Measurements from ENCODE around the gene C1orf50. TPM values are rescaled to one million over a fixed set of nuclear protein-coding genes. Genes with fewer than 3 reads are reported as not detected.

Gene C1orf50
- total and polyA plus RNA-seq, 2 of the 4 experiments (the other 2 are of a cell fraction), result 2.0 to 6.0 TPM

DNA sequence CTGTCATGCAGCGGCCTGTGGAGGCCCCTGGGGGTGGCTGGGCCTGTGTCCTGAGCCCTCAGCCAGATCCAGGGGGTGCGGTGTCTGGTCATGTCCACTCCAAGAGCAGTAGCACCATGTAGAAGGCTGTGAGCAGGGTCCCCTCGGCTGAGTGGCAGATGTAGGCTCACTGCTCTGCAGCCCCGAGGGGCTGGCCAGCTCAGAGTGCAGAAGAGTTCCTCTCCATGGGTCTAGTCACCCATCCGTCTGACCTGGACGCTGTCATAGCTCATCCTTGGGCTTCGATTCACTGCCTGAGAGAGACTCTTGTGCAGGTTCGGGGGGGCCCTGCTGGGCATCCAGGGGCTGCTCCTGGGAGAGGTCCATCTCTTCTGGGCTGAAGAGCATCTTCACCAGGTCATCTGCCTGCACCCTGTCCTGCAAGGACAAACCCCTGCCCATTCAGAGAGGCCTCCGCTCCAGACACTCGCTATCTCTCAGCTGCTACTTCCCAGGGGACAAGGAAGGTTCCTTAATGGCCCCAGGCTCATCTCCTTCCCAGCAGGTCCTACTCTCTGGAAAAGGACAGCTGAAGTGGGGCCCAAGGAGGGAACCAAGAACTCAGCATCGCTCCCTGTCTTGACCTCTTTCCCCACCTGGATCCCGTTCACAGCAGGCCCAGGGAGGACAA is 20.5 kb upstream of the C1orf50 start:
- no peak overlapping the region for H3K23ac ChIP-seq (ENCODE audit: low read depth, low read length)
- no peak overlapping the region for H3K27ac ChIP-seq (ENCODE audit: insufficient read depth, low read length)
- no peak overlapping the region for H3K9ac ChIP-seq (ENCODE audit: low read depth, low read length)
- dilution Hi-C loops (cut with HindIII; ENCODE audit: low sequenced_read_pairs, unreplicated experiment), result no loop called here
- no peak for ATAC-seq (ENCODE audit: low read depth)
- H2BK5ac ChIP-seq (ENCODE audit: low read depth, low read length, poor library complexity, severe bottlenecking), result no peak overlapping the region
- no peak overlapping the region for H3K4me2 ChIP-seq (ENCODE audit: low read depth, low read length)
- no peak overlapping the region for H3K4ac ChIP-seq (ENCODE audit: low read depth, low read length)
- intact Hi-C loops (cut with micrococcal nuclease), result loop anchor here (1.0 kb wide), 1 partner anchor 168 kb away; no protein-coding TSS in a partner anchor
- H3K4me3 ChIP-seq (ENCODE audit: insufficient read depth, low read depth, low read length), result no peak overlapping the region
- no peak overlapping the region for H4K91ac ChIP-seq (ENCODE audit: insufficient read depth, low read depth, low read length)
- WGBS, 2 experiments (ENCODE audit: extremely low coverage in 2 of 2, insufficient read length in 1 of 2), result 97% methylated on average over 6 of the region's 12 CpGs; no CpG with 5 or more reads in 1 of the 2 experiments
- no peak overlapping the region for H2AK5ac ChIP-seq (ENCODE audit: low read depth, low read length)
- no peak overlapping the region for H2BK20ac ChIP-seq (ENCODE audit: low read depth, low read length)
- TF ChIP-seq CHD1 (IDR thresholded peaks at IDR 0.05; ENCODE audit: low read depth, low read length), result no peak
- in situ Hi-C loops (cut with MboI; ENCODE audit: low sequenced_read_pairs), result no loop called here
- peaks cover 5% of the 10 kb centered on the region; the same call in 1 of the 2 replicates for H3K9me1 ChIP-seq (ENCODE audit: insufficient read depth, low read length)
- H2AFZ ChIP-seq (replicated peaks; ENCODE audit: low read length, poor library complexity), result no peak overlapping the region
- no peak overlapping the region for H2BK15ac ChIP-seq (ENCODE audit: low read depth, low read length)
- no peak overlapping the region for H4K5ac ChIP-seq (ENCODE audit: low read depth, low read length)
- H3K79me1 ChIP-seq (ENCODE audit: low read depth in 1 of 2, low read length in 2 of 2), result peaks cover 0 to 5% of the 10 kb centered on the region in 2 experiments; a peak in 3 of 4 replicates
- H3K18ac ChIP-seq (ENCODE audit: low read depth, low read length), result no peak overlapping the region
- H3K36me3 ChIP-seq (ENCODE audit: control insufficient read depth, insufficient read depth, low read length), result peaks cover 47% of the 10 kb centered on the region
- DNase-seq, result no peak
- H4K8ac ChIP-seq (ENCODE audit: low read depth in 2 of 2, low read length in 2 of 2), result no peak overlapping the region
- H3K14ac ChIP-seq (replicated peaks; ENCODE audit: low read depth, low read length), result no peak overlapping the region
- H3K9me3 ChIP-seq (ENCODE audit: control insufficient read depth, insufficient read depth, low read length), result no peaks in the 10 kb centered on the region
- peaks cover 18% of the 10 kb centered on the region for H4K20me1 ChIP-seq (ENCODE audit: insufficient read depth, low read length)
- ChIA-PET CTCF (interaction anchor here (0.9 to 1.1 kb wide), 2 partner anchors 18 to 45 kb away, joined by 3 read pairs; no protein-coding TSS in a partner anchor), POLR2A (ENCODE audit: unreplicated experiment) (no interaction called here)
- H3K4me1 ChIP-seq (ENCODE audit: control insufficient read depth, insufficient read depth, low read length), result no peaks in the 10 kb centered on the region
- H2BK120ac ChIP-seq (ENCODE audit: low read depth, low read length), result no peak overlapping the region
- no TSS peak for BruUV-seq (replicated peaks)
- H2AK9ac ChIP-seq (replicated peaks; ENCODE audit: low read depth, low read length, poor library complexity), result peak overlapping the region; percentile 76
- H3K27me3 ChIP-seq (ENCODE audit: control insufficient read depth, insufficient read depth, low read length), result no peaks in the 10 kb centered on the region
- no peak overlapping the region for H3K56ac ChIP-seq (ENCODE audit: extremely low read depth, insufficient read depth, low read length)
